Mucosa of rectum (tissue), 2 donors: ENCODE results near the gene PCYOX1L.

Experiments
- H3K27ac ChIP-seq, 2 donors: one replicate each; pipeline ENCODE4 v1.7.0; 2013; ENCODE audit warnings: inconsistent platforms in 2 of 2, low read depth in 2 of 2, low read length in 2 of 2
- H3K27me3 ChIP-seq, 2 donors: one replicate each; pipeline ENCODE4 v1.7.0; 2013; ENCODE audit warnings: low read length in 2 of 2; ENCODE audit not compliant: control insufficient read depth in 2 of 2, insufficient read depth in 2 of 2
- H3K36me3 ChIP-seq, 2 donors: one replicate each; pipeline ENCODE4 v1.7.0; 2013; ENCODE audit warnings: low read length in 2 of 2; ENCODE audit not compliant: control insufficient read depth in 2 of 2, insufficient read depth in 2 of 2
- H3K4me1 ChIP-seq, 2 donors: one replicate each; pipeline ENCODE4 v1.7.0; 2013; ENCODE audit warnings: low read length in 2 of 2, mild to moderate bottlenecking in 1 of 2; ENCODE audit not compliant: control insufficient read depth in 2 of 2, insufficient read depth in 2 of 2
- H3K4me3 ChIP-seq, 2 donors: one replicate each; pipeline ENCODE4 v1.7.0; 2013; ENCODE audit warnings: low read length in 2 of 2
- H3K9ac ChIP-seq, 2 donors: one replicate each; pipeline ENCODE4 v1.7.0; 2013; ENCODE audit warnings: low read length in 2 of 2, low read depth in 1 of 2, mild to moderate bottlenecking in 1 of 2
- H3K9me3 ChIP-seq, 2 donors: one replicate each; pipeline ENCODE4 v1.7.0; 2013; ENCODE audit warnings: low read length in 2 of 2; ENCODE audit not compliant: control insufficient read depth in 2 of 2
- donor health status: healthy.
- donor health status: Normal muscosa, but diverticular disease.

Gene PCYOX1L

GRCh38 chr5:149320791-149321330, 37.0 kb upstream of the PCYOX1L start:
- Histone ChIP-seq H3K9ac (peak overlapping the region in 1 of 2 donors; percentile 19), H3K27ac (peak overlapping the region; percentile 54 to 78), H3K27me3 (no peaks in the 10 kb centered on the region), H3K9me3 (no peaks in the 10 kb centered on the region), H3K4me3 (peak overlapping the region in 1 of 2 donors; percentile 22), H3K4me1 (peaks cover 19 to 20% of the 10 kb centered on the region in 2 donors), H3K36me3 (no peaks in the 10 kb centered on the region)

DNA sequence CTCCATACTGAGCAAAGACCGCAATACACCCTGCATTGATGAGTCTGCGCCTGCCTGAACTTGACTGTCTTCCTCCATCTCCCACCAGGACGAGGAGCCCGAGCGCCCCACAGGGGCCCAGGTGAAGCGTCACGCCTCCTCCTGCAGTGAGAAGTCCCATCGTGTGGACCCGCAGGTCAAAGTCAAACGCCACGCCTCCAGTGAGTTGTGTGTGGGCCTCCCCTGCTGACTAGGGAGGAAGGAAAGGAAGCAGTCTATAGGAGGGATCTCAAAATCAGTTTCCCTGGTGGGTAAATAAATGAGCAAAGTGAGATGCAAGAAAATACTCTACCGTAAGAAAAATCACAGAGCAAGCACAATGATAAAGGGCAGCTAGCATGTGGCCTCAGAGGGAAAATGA, 35.3 kb upstream of the PCYOX1L start:
- Histone ChIP-seq H3K4me3 (no peak overlapping the region), H3K27me3 (no peaks in the 10 kb centered on the region), H3K9ac (no peak overlapping the region), H3K9me3 (no peaks in the 10 kb centered on the region), H3K36me3 (no peaks in the 10 kb centered on the region), H3K4me1 (peaks cover 16 to 17% of the 10 kb centered on the region in 2 donors), H3K27ac (no peak overlapping the region)

- no peaks in the 10 kb centered on the region for H3K27me3 ChIP-seq
- H3K9me3 ChIP-seq, result no peaks in the 10 kb centered on the region
- no peak overlapping the region for H3K9ac ChIP-seq
- no peak overlapping the region for H3K27ac ChIP-seq
- no peak overlapping the region for H3K4me3 ChIP-seq
- H3K4me1 ChIP-seq, result peaks cover 16 to 17% of the 10 kb centered on the region in 2 donors
- H3K36me3 ChIP-seq, result no peaks in the 10 kb centered on the region
These were observed 34.6 kb upstream of the PCYOX1L start for GRCh38 chr5:149323210-149323609.

- H3K27ac ChIP-seq, result no peak overlapping the region
These were observed 34.1 kb upstream of the PCYOX1L start for GRCh38 chr5:149323621-149324205.

DNA sequence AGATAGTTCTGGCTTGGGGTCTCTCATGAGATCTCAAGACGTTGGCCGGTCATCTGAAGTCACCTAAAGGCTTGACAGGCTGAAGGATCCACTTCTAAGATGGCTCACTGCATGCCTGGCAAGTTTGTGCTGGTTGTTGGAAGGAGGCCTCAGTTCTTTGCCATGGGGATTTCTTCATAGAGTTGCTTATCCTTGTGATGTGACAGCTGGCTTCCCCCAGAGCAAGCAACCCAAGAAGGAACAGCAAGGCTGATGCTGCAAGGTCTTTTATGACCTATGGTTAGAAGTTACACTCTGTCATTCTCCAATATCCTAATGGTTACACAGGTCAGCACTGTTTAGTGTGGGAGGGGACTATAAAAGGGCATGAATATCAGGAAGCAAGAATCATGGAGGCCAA, 33.2 kb upstream of the PCYOX1L start:
- Histone ChIP-seq H3K9me3 (no peaks in the 10 kb centered on the region), H3K36me3 (no peaks in the 10 kb centered on the region), H3K27ac (no peak overlapping the region), H3K27me3 (no peaks in the 10 kb centered on the region), H3K4me3 (no peak overlapping the region), H3K4me1 (peaks cover 16 to 17% of the 10 kb centered on the region in 2 donors), H3K9ac (no peak overlapping the region)

More at GRCh38 chr5:149323621-149324205, 34.1 kb upstream of the PCYOX1L start:
- Histone ChIP-seq H3K9ac (no peak overlapping the region), H3K9me3 (no peaks in the 10 kb centered on the region), H3K4me3 (no peak overlapping the region), H3K36me3 (no peaks in the 10 kb centered on the region), H3K27me3 (no peaks in the 10 kb centered on the region), H3K4me1 (peaks cover 16 to 17% of the 10 kb centered on the region in 2 donors)

- H3K9ac ChIP-seq, result no peak overlapping the region
- H3K27ac ChIP-seq, result no peak overlapping the region
- H3K36me3 ChIP-seq, result no peaks in the 10 kb centered on the region
- no peaks in the 10 kb centered on the region for H3K27me3 ChIP-seq
- H3K4me3 ChIP-seq, result no peak overlapping the region
- peaks cover 16% of the 10 kb centered on the region in 2 donors for H3K4me1 ChIP-seq
- no peaks in the 10 kb centered on the region for H3K9me3 ChIP-seq
These were observed 32.6 kb upstream of the PCYOX1L start for GRCh38 chr5:149325166-149325735.

- Histone ChIP-seq H3K36me3 (no peaks in the 10 kb centered on the region), H3K27me3 (no peaks in the 10 kb centered on the region), H3K4me3 (no peak overlapping the region), H3K4me1 (peaks cover 9 to 10% of the 10 kb centered on the region in 2 donors), H3K27ac (no peak overlapping the region), H3K9me3 (no peaks in the 10 kb centered on the region), H3K9ac (no peak overlapping the region)
These were observed 32.0 kb upstream of the PCYOX1L start for GRCh38 chr5:149325894-149326293.

- no peaks in the 10 kb centered on the region for H3K9me3 ChIP-seq
- H3K9ac ChIP-seq, result no peak overlapping the region
- no peaks in the 10 kb centered on the region for H3K36me3 ChIP-seq
- no peaks in the 10 kb centered on the region for H3K27me3 ChIP-seq
- peaks cover 3 to 6% of the 10 kb centered on the region in 2 donors for H3K4me1 ChIP-seq
- H3K27ac ChIP-seq, result no peak overlapping the region
- H3K4me3 ChIP-seq, result no peak overlapping the region
These were observed 31.2 kb upstream of the PCYOX1L start for GRCh38 chr5:149326611-149327010.

- Histone ChIP-seq H3K9me3 (no peaks in the 10 kb centered on the region), H3K4me1 (no peaks in the 10 kb centered on the region), H3K9ac (no peak overlapping the region), H3K27ac (no peak overlapping the region), H3K4me3 (no peak overlapping the region), H3K27me3 (no peaks in the 10 kb centered on the region), H3K36me3 (no peaks in the 10 kb centered on the region)
These were observed 29.7 kb upstream of the PCYOX1L start for GRCh38 chr5:149328177-149328576.

GRCh38 chr5:149333711-149334443, 24.0 kb upstream of the PCYOX1L start:
- Histone ChIP-seq H3K36me3 (no peaks in the 10 kb centered on the region), H3K9me3 (no peaks in the 10 kb centered on the region), H3K4me1 (no peaks in the 10 kb centered on the region), H3K9ac (no peak overlapping the region), H3K27ac (no peak overlapping the region), H3K27me3 (no peaks in the 10 kb centered on the region), H3K4me3 (no peak overlapping the region)
